HepG2 (cell line): Measurements from ENCODE around the gene PYGO1.
A peak's percentile ranks its signal among the peaks of the same experiment; 100 is the strongest.
"Not testable (repeated sequence)": the region's sequence is repeated elsewhere in the genome, so short reads cannot be mapped to it uniquely, and the experiment has no call there.

Source experiments
- EZH2 ChIP-seq: conservative IDR thresholded peaks from 2 replicates; pipeline ENCODE4 v1.6.1; 2012; ENCODE audit warnings: mild to moderate bottlenecking, low read depth, low read length, moderate library complexity
- JUN ChIP-seq: sonication (generic); formaldehyde crosslinking; IDR thresholded peaks from 2 replicates; pipeline ENCODE4 v1.4.0; 2020; ENCODE audit warnings: mild to moderate bottlenecking, missing genetic modification reagents
- SP1 ChIP-seq, 2 experiments: fragments of 450-650 bp in 1 of 2; sonication (generic) in 1 of 2; formaldehyde crosslinking in 1 of 2; IDR thresholded peaks; 2 replicates each; pipeline versions ENCODE4 v1.4.0 to v1.6.1; 2016 to 2020; ENCODE audit warnings: missing genetic modification reagents in 1 of 2
- ZNF274 ChIP-seq: sonication (generic); formaldehyde crosslinking; IDR thresholded peaks from 2 replicates; pipeline ENCODE4 v1.5.1; 2020; ENCODE audit warnings: mild to moderate bottlenecking, missing genetic modification reagents
- ZSCAN22 ChIP-seq: sonication (generic); formaldehyde crosslinking; IDR thresholded peaks from 2 replicates; pipeline ENCODE4 v1.4.0; 2020; ENCODE audit warnings: mild to moderate bottlenecking, missing genetic modification reagents
- TF ChIP-seq, protein P1 (sequence below): sonication (generic); formaldehyde crosslinking; IDR thresholded peaks from 2 replicates; pipeline ENCODE4 v1.5.0; 2020; ENCODE audit warnings: mild to moderate bottlenecking, missing genetic modification reagents, moderate library complexity
- TF ChIP-seq, protein P2 (sequence below): sonication (generic); formaldehyde crosslinking; IDR thresholded peaks from 2 replicates; pipeline ENCODE4 v1.5.0; 2020; ENCODE audit warnings: mild to moderate bottlenecking, missing genetic modification reagents, borderline replicate concordance
- TF ChIP-seq, protein P3 (sequence below): sonication (generic); formaldehyde crosslinking; IDR thresholded peaks from 2 replicates; pipeline ENCODE4 v1.8.1; 2022; ENCODE audit warnings: low read depth, mild to moderate bottlenecking, missing genetic modification reagents

DNA sequence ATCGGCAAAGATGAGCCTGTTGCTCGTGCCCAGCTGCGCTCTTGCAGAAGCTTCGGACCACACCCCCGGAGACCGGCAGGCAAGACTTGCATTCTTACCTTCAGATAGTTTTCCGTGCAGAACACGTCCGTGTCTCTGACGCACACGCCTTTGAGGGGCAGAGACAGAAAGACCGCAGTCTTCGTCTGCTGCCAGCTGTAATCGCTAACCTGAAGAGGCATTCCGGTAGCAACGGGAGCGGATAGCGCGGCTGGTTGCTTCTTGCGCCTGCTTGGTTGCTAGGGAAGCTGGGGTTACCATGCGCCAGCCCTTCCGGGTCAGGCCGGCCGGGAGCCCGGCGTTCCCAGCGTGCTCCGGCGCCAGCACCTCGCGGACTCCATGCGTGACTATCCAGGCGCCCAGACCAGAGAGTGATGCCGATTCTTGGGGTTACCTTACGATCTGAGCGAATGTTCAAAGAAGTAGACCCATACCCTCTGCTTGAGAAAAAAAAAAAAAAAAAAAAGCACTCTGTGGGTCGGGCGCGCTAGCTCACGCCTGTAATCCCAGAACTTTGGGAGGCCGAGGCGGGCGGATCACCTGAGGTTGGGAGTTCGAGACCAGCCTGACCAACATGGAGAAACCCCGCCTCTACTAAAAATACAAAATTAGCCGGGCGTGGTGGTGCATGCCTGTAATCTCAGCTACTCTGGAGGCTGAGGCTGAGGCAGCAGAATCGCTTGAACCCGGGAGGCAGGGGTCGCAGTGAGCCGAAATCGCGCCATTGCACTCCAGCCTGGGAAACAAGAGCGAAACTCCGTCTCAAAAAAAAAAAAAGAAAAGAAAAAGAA lies 89.8 kb downstream of the PYGO1 start:
- not testable (repeated sequence) for TF ChIP-seq ZSCAN22 (CRISPR knock-in tag); JUN (CRISPR knock-in tag); EZH2; SP1 (IDR thresholded peaks at IDR 0.05); SP1 (CRISPR knock-in tag; IDR thresholded peaks at IDR 0.05); ZNF274 (CRISPR knock-in tag)
- TF ChIP-seq, protein P1, sequence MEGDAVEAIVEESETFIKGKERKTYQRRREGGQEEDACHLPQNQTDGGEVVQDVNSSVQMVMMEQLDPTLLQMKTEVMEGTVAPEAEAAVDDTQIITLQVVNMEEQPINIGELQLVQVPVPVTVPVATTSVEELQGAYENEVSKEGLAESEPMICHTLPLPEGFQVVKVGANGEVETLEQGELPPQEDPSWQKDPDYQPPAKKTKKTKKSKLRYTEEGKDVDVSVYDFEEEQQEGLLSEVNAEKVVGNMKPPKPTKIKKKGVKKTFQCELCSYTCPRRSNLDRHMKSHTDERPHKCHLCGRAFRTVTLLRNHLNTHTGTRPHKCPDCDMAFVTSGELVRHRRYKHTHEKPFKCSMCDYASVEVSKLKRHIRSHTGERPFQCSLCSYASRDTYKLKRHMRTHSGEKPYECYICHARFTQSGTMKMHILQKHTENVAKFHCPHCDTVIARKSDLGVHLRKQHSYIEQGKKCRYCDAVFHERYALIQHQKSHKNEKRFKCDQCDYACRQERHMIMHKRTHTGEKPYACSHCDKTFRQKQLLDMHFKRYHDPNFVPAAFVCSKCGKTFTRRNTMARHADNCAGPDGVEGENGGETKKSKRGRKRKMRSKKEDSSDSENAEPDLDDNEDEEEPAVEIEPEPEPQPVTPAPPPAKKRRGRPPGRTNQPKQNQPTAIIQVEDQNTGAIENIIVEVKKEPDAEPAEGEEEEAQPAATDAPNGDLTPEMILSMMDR (CRISPR knock-in tag): not testable (repeated sequence)
- TF ChIP-seq, protein P2, sequence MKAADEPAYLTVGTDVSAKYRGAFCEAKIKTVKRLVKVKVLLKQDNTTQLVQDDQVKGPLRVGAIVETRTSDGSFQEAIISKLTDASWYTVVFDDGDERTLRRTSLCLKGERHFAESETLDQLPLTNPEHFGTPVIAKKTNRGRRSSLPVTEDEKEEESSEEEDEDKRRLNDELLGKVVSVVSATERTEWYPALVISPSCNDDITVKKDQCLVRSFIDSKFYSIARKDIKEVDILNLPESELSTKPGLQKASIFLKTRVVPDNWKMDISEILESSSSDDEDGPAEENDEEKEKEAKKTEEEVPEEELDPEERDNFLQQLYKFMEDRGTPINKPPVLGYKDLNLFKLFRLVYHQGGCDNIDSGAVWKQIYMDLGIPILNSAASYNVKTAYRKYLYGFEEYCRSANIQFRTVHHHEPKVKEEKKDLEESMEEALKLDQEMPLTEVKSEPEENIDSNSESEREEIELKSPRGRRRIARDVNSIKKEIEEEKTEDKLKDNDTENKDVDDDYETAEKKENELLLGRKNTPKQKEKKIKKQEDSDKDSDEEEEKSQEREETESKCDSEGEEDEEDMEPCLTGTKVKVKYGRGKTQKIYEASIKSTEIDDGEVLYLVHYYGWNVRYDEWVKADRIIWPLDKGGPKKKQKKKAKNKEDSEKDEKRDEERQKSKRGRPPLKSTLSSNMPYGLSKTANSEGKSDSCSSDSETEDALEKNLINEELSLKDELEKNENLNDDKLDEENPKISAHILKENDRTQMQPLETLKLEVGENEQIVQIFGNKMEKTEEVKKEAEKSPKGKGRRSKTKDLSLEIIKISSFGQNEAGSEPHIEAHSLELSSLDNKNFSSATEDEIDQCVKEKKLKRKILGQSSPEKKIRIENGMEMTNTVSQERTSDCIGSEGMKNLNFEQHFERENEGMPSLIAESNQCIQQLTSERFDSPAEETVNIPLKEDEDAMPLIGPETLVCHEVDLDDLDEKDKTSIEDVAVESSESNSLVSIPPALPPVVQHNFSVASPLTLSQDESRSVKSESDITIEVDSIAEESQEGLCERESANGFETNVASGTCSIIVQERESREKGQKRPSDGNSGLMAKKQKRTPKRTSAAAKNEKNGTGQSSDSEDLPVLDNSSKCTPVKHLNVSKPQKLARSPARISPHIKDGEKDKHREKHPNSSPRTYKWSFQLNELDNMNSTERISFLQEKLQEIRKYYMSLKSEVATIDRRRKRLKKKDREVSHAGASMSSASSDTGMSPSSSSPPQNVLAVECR: peak; percentile 96
- TF ChIP-seq, protein P3, sequence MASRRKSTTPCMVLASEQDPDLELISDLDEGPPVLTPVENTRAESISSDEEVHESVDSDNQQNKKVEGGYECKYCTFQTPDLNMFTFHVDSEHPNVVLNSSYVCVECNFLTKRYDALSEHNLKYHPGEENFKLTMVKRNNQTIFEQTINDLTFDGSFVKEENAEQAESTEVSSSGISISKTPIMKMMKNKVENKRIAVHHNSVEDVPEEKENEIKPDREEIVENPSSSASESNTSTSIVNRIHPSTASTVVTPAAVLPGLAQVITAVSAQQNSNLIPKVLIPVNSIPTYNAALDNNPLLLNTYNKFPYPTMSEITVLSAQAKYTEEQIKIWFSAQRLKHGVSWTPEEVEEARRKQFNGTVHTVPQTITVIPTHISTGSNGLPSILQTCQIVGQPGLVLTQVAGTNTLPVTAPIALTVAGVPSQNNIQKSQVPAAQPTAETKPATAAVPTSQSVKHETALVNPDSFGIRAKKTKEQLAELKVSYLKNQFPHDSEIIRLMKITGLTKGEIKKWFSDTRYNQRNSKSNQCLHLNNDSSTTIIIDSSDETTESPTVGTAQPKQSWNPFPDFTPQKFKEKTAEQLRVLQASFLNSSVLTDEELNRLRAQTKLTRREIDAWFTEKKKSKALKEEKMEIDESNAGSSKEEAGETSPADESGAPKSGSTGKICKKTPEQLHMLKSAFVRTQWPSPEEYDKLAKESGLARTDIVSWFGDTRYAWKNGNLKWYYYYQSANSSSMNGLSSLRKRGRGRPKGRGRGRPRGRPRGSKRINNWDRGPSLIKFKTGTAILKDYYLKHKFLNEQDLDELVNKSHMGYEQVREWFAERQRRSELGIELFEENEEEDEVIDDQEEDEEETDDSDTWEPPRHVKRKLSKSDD: not testable (repeated sequence)
